ENCODE results near the gene PIK3C3.

The PIK3C3 gene

GRCh38 chr18:42011053-42011452 lies 56.0 kb downstream of the PIK3C3 start:
- CTCF ChIA-PET, result interaction anchor here (1.3 kb wide), 1 partner anchor 42 kb away, joined by 3 read pairs; no protein-coding TSS in a partner anchor
- Histone ChIP-seq H3K4me3 (ENCODE audit: low read depth, low read length) (no peak overlapping the region), H3K36me3 (ENCODE audit: control insufficient read depth in 2 of 2, insufficient read depth in 1 of 2, low read length in 2 of 2) (peaks cover 25 to 28% of the 10 kb centered on the region in 2 experiments), H3K9me3 (ENCODE audit: control insufficient read depth, insufficient read depth, low read depth, low read length) (no peaks in the 10 kb centered on the region), H3K4me1 (ENCODE audit: control insufficient read depth, insufficient read depth, low read length) (no peaks in the 10 kb centered on the region), H3K27ac (ENCODE audit: extremely low read depth, low read depth, low read length) (no peak overlapping the region)
- POLR2A ChIA-PET, result no interaction called here
- no peak for TF ChIP-seq ZNF311 (tag by site-specific recombination; IDR thresholded peaks at IDR 0.05; ENCODE audit: borderline replicate concordance)
- no peak for TF ChIP-seq ZNF221 (tag by site-specific recombination; IDR thresholded peaks at IDR 0.05; ENCODE audit: borderline replicate concordance)
- no peak for TF ChIP-seq ZBTB49 (tag by site-specific recombination; IDR thresholded peaks at IDR 0.05; ENCODE audit: low read depth)
- TF ChIP-seq ELK4 (IDR thresholded peaks at IDR 0.05; ENCODE audit: borderline replicate concordance, low read depth, low read length), result no peak
- no peak for TF ChIP-seq ZNF214 (tag by site-specific recombination; IDR thresholded peaks at IDR 0.05; ENCODE audit: borderline replicate concordance)
- TF ChIP-seq SCRT2 (tag by site-specific recombination; IDR thresholded peaks at IDR 0.05), result peak; percentile 71

- Histone ChIP-seq H3K27ac (ENCODE audit: extremely low read depth, low read depth, low read length) (no peak overlapping the region), H3K4me3 (ENCODE audit: low read depth, low read length) (no peak overlapping the region), H3K4me1 (ENCODE audit: control insufficient read depth, insufficient read depth, low read length) (0 out of 2 replicates have a peak, but pooled peaks cover 2% of the 10 kb centered on the region), H3K9me3 (ENCODE audit: control insufficient read depth, insufficient read depth, low read depth, low read length) (no peaks in the 10 kb centered on the region), H3K36me3 (ENCODE audit: control insufficient read depth in 2 of 2, insufficient read depth in 1 of 2, low read length in 2 of 2) (peaks cover 26 to 35% of the 10 kb centered on the region in 2 experiments)
- TF ChIP-seq ZNF654 (tag by site-specific recombination; IDR thresholded peaks at IDR 0.05; ENCODE audit: low read depth), result no peak
- TF ChIP-seq ZNF449 (tag by site-specific recombination; IDR thresholded peaks at IDR 0.05), result no peak
- CTCF ChIA-PET, result interaction anchor here (1.3 to 1.7 kb wide), 2 partner anchors 9 to 12 kb away, joined by 3 to 11 read pairs; no protein-coding TSS in a partner anchor
- POLR2A ChIA-PET, result no interaction called here
These were observed 63.8 kb downstream of the PIK3C3 start for GRCh38 chr18:42018831-42019230.

GRCh38 chr18:42024131-42024530 lies 69.1 kb downstream of the PIK3C3 start:
- 0 out of 2 replicates have a peak, but pooled peaks cover 2% of the 10 kb centered on the region for H3K4me1 ChIP-seq (ENCODE audit: control insufficient read depth, insufficient read depth, low read length)
- no peak for TF ChIP-seq ZNF530 (tag by site-specific recombination; IDR thresholded peaks at IDR 0.05; ENCODE audit: low read depth)
- TF ChIP-seq ZNF140 (tag by site-specific recombination; IDR thresholded peaks at IDR 0.05), result no peak
- TF ChIP-seq WT1 (tag by site-specific recombination; IDR thresholded peaks at IDR 0.05), result no peak
- TF ChIP-seq ZNF362 (tag by site-specific recombination; IDR thresholded peaks at IDR 0.05), result no peak
- no peak for TF ChIP-seq PATZ1 (tag by site-specific recombination; IDR thresholded peaks at IDR 0.05)
- TF ChIP-seq ZSCAN5A (tag by site-specific recombination; IDR thresholded peaks at IDR 0.05), result no peak
- no peak for TF ChIP-seq ZNF223 (tag by site-specific recombination; IDR thresholded peaks at IDR 0.05)
- H3K4me3 ChIP-seq (ENCODE audit: low read depth, low read length), result no peak overlapping the region
- ChIA-PET POLR2A (interaction anchor here (0.6 kb wide), 1 partner anchor 186 kb away, joined by 3 read pairs; no protein-coding TSS in a partner anchor), CTCF (interaction anchor here (0.6 to 2.3 kb wide), 5 partner anchors 11 to 1587 kb away, joined by 3 to 8 read pairs (median 4); no protein-coding TSS in a partner anchor)
- H3K36me3 ChIP-seq (ENCODE audit: control insufficient read depth in 2 of 2, insufficient read depth in 1 of 2, low read length in 2 of 2), result peaks cover 16 to 22% of the 10 kb centered on the region in 2 experiments
- no peak overlapping the region for H3K27ac ChIP-seq (ENCODE audit: extremely low read depth, low read depth, low read length)
- no peaks in the 10 kb centered on the region for H3K9me3 ChIP-seq (ENCODE audit: control insufficient read depth, insufficient read depth, low read depth, low read length)
